NCI-H1092 treated with DMSO at 0.1 percent for 48 hours (cell line): ENCODE measurements around the gene KIAA0753.
"Not testable (repeated sequence)": the region's sequence is repeated elsewhere in the genome, so short reads cannot be mapped to it uniquely, and the experiment has no call there.

Experiments
- DNase-seq: peaks from one replicate; lab custom pipeline; 2025; lab: John Stamatoyannopoulos, UW

KIAA0753 gene

DNA sequence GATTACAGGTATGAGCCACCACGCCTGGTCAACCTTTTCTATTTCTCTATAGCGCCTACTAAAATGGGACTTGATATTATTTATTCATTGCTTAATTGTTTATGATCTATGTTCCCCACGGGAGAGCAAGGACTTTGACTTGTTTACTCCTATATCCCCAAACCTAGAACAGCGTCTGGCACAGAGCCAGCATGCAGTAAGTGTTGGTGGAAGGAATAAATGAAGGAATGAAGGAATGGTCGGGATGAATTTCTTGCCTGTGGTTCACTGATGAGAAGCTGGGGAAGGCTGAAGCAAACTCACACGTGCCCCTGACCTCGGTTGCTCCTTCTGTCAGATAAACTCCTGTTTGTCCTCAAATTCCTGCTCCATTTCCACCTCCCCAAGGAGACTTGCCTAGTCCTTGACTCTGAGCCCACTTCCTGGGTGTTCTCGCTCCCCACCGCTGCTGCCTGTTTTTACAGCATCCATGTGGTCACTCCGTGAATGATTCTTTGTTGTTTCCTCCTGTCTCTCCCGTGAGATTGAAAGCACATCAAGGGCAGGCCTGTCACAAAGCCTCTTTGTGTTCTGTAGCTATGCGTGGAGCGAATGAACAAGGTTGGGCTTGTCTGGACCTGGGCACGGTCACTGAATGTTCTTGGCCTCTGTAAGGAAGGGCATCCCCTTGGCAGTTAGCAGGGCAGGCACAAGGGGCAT lies 28.4 kb upstream of the KIAA0753 start:
- no peak for DNase-seq

GRCh38 chr17:6668219-6668618 lies 27.7 kb upstream of the KIAA0753 start:
- no peak for DNase-seq

DNA sequence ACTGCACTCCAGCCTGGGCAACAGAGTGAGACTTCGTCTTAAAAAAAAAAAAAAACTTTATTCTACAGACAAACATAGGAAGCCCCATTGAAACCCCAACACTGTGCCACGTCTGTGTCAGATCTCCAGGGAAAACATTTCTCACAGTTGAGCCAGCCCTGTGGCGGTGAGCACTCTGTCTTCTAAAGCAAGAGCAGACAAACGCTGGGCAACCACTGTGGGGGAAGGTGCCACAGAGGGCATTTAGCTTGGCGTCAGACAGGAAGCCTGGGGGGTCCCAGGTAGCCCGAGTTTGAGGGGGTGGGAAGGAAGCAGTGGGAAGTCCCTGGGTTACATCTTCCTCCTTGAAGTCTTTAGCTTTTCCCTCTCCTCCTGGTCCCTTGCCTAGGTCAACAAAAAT lies 27.0 kb upstream of the KIAA0753 start:
- DNase-seq, result no peak

- DNase-seq, result no peak
Measured at GRCh38 chr17:6666557-6666956, 26.0 kb upstream of the KIAA0753 start.

DNA sequence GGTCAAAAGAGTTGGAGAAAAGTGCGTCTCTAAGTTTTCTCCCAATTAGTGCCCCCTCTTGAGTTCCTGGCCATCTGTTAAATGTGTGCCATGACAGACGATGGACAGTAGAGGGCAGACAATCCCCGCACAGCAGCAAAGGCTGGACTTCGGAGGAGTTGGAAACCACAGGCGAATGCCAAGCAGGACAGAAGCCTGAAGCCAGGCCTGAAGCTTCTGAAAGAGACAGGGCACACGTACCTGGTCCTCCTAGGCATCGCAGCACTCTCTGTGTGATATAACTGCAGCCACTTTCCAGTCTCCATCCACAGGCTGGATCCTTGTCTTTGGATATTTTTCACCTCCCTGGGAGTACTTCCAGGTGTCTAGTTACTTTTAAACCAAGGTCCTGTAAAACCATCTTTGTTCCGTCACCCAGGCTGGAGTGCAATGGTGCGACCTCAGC lies 25.6 kb upstream of the KIAA0753 start:
- DNase-seq, result peak; percentile 20

DNA sequence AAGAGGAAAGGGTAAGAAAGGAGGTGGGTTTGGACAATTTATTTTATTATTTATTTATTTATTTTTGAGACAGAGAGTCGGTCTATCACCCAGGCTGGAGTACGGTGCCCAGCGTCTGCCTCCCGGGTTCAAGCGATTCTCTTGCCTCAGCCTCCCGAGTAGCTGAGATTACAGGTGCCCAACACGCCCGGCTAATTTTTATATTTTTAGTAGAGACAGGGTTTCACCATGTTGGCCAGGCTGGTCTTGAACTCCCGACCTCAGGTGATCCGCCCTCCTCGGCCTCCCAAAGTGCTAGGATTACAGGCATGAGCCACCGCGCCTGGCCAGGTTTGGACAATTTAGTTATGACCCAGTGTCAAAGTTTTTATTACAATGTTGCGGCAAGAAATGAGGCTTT lies 22.7 kb upstream of the KIAA0753 start:
- not testable (repeated sequence) for DNase-seq

- DNase-seq, result no peak
Measured at GRCh38 chr17:6661464-6661848, 20.9 kb upstream of the KIAA0753 start.

- no peak for DNase-seq
Measured at GRCh38 chr17:6660805-6661463, 20.4 kb upstream of the KIAA0753 start.

DNA sequence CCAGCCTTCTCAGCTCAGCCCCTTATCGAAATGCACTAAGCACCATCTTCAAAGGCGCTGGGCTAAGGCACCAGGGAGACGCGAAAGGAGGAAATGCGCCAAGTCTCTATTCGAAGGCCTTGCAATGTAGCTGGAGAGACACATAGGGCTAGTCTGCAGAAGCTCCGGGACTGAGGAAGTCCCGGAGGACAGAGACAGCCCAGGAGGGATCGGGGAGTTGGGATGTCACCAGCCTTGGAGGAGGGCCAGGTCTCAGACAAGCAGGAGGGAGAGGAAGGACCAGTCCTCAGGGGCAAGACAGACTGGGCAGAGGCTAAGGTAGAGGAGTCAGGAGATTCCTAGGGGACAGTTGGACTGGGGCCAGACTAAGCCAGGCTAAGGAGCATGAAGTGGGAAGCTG lies 19.6 kb upstream of the KIAA0753 start:
- DNase-seq, result no peak

DNA sequence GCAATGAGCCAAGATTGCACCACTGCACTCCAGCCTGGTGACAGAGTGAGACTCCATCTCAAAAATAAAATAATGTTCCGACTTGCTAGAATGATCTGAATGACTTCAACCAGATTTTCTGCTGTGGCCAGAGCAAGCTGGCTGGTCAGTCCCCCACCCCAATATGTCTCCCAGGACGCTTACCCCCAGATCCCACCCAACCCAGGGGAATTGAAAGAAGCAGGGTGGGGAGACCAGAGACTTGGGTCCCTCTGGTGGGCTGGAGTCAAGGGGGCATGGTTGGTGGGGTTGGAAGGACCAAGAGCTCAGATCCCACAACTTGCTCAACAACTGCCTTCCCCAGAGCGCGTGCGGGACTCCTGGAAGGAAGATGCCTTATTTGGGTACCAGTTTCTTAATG lies 17.9 kb upstream of the KIAA0753 start:
- not testable (repeated sequence) for DNase-seq

- no peak for DNase-seq
Measured at GRCh38 chr17:6657633-6658287, 17.2 kb upstream of the KIAA0753 start.

DNA sequence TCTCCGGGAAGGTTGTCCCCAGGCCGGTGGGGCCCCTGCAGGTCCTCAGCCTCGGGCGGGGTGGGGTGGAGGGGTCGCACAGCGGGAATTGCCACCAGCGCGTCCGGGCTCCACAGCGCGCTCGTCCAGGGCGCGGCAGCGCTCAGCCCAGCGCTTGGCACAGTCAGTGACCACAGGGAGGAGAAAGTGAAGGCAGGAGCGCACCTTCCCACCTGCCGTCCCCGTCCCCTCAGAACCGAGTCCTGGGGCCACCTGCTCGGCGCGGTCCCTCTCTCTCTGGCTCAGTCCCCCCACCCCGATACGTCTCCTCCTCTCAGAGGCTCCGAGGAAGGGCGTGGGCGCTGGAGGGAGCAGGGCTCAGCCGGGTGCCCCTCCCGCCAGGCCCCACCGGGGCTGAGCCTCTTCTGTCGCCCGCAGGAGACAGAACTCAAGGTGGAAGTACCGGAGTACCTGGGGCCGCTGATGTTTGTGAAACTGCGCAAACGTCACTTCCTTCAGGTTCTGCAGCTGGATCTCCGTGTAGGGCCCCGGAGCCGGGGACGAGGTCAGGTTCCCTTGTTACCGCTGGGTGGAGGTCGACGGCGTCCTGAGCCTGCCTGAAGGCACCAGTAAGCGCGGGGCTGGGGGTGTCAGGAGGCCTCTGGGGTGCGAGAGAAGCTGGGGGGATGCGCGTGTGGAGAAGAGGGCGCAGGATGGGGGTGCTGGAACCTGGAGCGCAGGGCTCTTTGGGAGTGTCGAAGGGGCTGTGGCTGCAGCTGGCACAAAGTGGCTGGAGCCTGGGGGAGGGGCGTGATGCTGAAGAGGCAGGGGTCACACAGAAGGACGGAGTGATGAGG lies 16.5 kb upstream of the KIAA0753 start:
- not testable (repeated sequence) for DNase-seq

- DNase-seq, result not testable (repeated sequence)
Measured at GRCh38 chr17:6655732-6656361, 15.3 kb upstream of the KIAA0753 start.

- DNase-seq, result peak; percentile 9
Measured at GRCh38 chr17:6654841-6655731, 14.6 kb upstream of the KIAA0753 start.

DNA sequence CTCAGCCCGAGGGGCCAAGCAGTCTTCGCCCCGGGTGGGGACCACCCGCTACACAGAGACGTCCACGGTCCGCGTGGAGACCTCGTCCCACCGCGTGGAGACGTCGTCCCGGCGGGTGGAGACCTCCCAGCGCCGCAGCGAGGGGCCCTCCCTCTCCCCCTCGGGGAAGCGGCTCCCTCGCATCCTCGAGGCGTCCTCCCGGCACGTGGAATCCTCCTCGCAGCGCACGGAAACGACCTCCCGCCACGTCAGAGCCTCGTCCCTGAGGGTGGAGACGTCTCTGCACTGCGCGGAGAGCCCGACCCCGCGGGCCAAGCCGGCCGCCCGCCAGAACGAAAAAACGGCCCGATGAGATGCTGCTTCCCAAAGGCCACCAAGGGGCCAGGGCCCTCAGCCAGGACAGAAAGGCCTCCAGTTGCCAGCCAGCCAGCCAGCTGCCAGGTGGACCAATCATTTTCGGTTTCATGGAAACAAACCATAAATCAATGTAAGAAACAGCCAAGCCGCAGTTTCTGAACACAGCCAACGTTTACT lies 11.5 kb upstream of the KIAA0753 start:
- DNase-seq, result no peak

DNA sequence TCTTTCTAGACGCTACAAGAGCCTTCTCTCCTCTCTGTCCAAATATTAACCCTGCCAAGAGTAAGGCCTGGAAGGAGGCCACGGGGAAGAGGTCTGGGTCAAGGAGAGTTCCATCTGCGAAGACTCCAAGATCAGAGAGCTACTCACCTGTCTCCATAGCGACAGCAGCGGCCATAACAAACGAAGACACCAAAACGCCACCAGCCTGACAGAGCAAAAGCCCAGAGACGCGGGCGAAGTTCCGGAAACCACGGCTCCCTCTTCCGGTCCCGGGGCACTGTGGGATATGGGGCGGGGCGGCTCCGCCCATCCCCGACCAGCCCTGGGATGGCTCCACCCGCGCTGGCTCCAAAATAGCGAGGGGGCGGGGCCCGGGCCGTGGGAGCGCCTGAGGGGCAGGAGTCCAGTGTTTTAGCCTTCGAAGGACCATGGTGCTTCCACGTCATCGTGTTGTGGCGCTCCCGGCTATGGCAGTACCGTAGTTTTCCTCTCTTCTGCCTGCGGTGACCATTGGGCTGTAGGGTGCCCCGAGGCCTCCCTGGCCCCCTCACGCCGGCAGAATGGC lies 10.9 kb upstream of the KIAA0753 start, which contains the start of the genes C17orf100 and MED31:
Gene C17orf100, plus strand, starts transcription at position 409 of the 565 bp plus-strand sequence. Its CDS starts 152 bp downstream, at position 561.
Gene MED31, minus strand, starts transcription at position 252 of the 565 bp plus-strand sequence. Its CDS starts 77 bp downstream, at position 175.
- peak; percentile 84 for DNase-seq

DNA sequence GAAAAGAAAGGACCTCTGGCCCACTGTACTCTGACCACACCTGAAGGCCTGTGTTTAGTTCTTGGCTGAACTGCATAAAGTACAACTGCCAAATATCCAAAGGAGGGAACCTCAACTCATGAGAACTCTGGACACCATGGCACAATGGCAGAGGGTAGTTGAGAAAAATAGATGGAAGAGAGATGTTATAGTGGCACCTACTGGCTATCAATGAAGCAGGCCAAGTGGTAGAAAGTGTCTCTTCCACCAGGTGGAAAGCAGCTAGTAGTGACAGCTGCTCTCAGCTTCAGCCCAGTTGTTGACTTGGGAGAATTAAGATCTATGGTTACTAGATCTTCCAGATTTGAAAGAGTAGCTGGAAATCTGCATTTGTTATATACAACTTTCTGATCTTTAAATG lies 7.7 kb upstream of the KIAA0753 start:
- no peak for DNase-seq

DNA sequence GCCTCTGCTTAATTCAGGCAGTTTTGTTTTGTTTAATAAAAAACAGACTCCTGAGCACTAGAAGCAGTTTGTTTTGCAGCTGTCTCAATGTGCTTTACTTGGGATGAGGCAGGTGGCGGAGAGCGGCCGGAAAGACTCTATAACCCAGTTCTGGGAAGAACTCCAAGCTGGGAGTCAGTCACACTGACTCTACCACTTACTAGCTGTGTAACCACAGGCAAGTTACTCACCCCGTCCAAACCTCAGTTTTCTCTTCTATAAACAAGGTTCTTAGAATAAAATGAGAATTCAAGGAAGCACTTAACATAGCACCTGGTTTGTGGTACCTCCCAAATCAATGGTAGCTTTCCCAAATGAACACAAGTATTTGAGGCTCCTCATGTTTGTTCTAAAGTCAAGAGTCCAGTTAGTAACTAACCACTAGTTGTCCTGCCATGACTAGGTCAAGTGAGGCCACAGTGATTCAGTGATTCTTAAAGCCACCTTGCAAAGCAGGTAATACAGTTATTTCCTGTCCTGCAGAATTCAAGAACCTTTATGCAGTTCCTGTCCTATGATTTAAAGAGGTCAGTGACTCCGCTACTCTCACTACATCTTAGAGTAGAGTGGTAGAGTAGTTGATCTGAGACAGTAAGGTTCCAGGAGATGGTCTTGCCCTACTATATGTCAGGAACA lies 3.1 kb upstream of the KIAA0753 start:
- DNase-seq, result no peak

- DNase-seq, result no peak
Measured at GRCh38 chr17:6642592-6642991, 2.1 kb upstream of the KIAA0753 start.
